K562 (cell line): ENCODE measurements around the gene DNALI1. TPM values are rescaled to one million over a fixed set of nuclear protein-coding genes. Genes with fewer than 3 reads are reported as not detected.

Experiments used
- ATF3 ChIP-seq, 2 experiments: fragments of 450-650 bp in 1 of 2; sonication (generic) in 1 of 2; formaldehyde crosslinking in 1 of 2; IDR thresholded peaks in 1 of 2; conservative IDR thresholded peaks in 1 of 2; 2 replicates each; pipeline versions ENCODE4 v1.6.1 to v1.8.1; 2016 to 2023; ENCODE audit warnings: mild to moderate bottlenecking in 2 of 2, moderate library complexity in 2 of 2, inconsistent platforms in 1 of 2, missing genetic modification reagents in 1 of 2
- BDP1 ChIP-seq: IDR thresholded peaks from 3 replicates; pipeline ENCODE4 v1.6.1; 2011; ENCODE audit not compliant: insufficient read length, insufficient read depth
- CTBP1 ChIP-seq: fragments of 450-650 bp; IDR thresholded peaks from 2 replicates; pipeline ENCODE4 v1.6.1; 2016; ENCODE audit warnings: borderline replicate concordance
- EZH2 ChIP-seq: IDR thresholded peaks from 2 replicates; pipeline ENCODE4 v1.6.1; 2012; ENCODE audit warnings: low read depth, mild to moderate bottlenecking, inconsistent platforms, low read length, borderline replicate concordance
- GTF3C2 ChIP-seq: IDR thresholded peaks from 3 replicates; pipeline ENCODE4 v1.6.1; 2011; ENCODE audit warnings: borderline replicate concordance, mild to moderate bottlenecking, moderate library complexity; ENCODE audit not compliant: insufficient read length; ENCODE audit errors: extremely low read depth
- JUN ChIP-seq, 2 experiments: sonication (generic) in 1 of 2; formaldehyde crosslinking in 1 of 2; IDR thresholded peaks; 2 replicates each; pipeline versions ENCODE4 v1.6.1 to v1.8.0; 2012 to 2022; ENCODE audit warnings: borderline replicate concordance in 2 of 2, mild to moderate bottlenecking in 2 of 2, improper control_type of control experiment in 1 of 2, low read depth in 1 of 2, low read length in 1 of 2, missing genetic modification reagents in 1 of 2
- KDM4B ChIP-seq, 2 experiments: fragments of 450-650 bp in 1 of 2; sonication (generic) in 1 of 2; IDR thresholded peaks; 2 replicates each; pipeline ENCODE4 v1.6.1; 2016 to 2017; ENCODE audit warnings: borderline replicate concordance in 2 of 2, antibody characterized with exemption in 1 of 2, low read depth in 1 of 2, mild to moderate bottlenecking in 1 of 2
- KLF1 ChIP-seq: fragments of 450-650 bp; IDR thresholded peaks from 2 replicates; pipeline ENCODE4 v1.6.1; 2016; ENCODE audit warnings: missing genetic modification characterization, missing compliant biosample characterization
- MXD1 ChIP-seq: fragments of 250-450 bp; sonication (Bioruptor Pico); IDR thresholded peaks from 2 replicates; pipeline ENCODE4 v1.8.0; 2021; ENCODE audit warnings: borderline replicate concordance, mild to moderate bottlenecking, moderate library complexity; ENCODE audit not compliant: poor library complexity, severe bottlenecking
- MXI1 ChIP-seq: IDR thresholded peaks from 2 replicates; pipeline ENCODE4 v1.6.1; 2011; ENCODE audit warnings: low read depth, mild to moderate bottlenecking, improper control_type of control experiment, low read length
- RBBP5 ChIP-seq: fragments of 200-600 bp; sonication (generic); IDR thresholded peaks from 2 replicates; pipeline ENCODE4 v1.6.1; 2012; ENCODE audit warnings: borderline replicate concordance, mild to moderate bottlenecking, low read length, control low read depth, inconsistent platforms; ENCODE audit not compliant: insufficient read depth, poor library complexity, severe bottlenecking
- YY1 ChIP-seq, 3 experiments: IDR thresholded peaks; 2 replicates each; pipeline ENCODE4 v1.6.1; 2011; ENCODE audit warnings: low read length in 2 of 3, mild to moderate bottlenecking in 2 of 3, moderate library complexity in 2 of 3, borderline replicate concordance in 1 of 3, control low read depth in 1 of 3, low read depth in 1 of 3; ENCODE audit not compliant: insufficient read depth in 3 of 3, insufficient replicate concordance in 2 of 3, control insufficient read depth in 1 of 3, insufficient read length in 1 of 3; ENCODE audit errors: extremely low read depth in 1 of 3
- ZNF3 ChIP-seq: fragments of 250-450 bp; sonication (Bioruptor Pico); IDR thresholded peaks from 2 replicates; pipeline ENCODE4 v1.5.0; 2021; ENCODE audit warnings: mild to moderate bottlenecking, moderate library complexity
- ZNF444 ChIP-seq: fragments of 250-450 bp; sonication (Bioruptor Pico); IDR thresholded peaks from 2 replicates; pipeline ENCODE4 v1.4.0; 2020; ENCODE audit warnings: mild to moderate bottlenecking, moderate library complexity
- polyA plus RNA-seq, 8 experiments: library from polyadenylated mRNA; depleted of rRNA in 4 of 8; stranded (reverse) in 5 of 8; unstranded in 3 of 8; fragments of >200 nt; fragmentation: Nextera tagmentation in 2 of 8; fragmentation: Illumina TruSeq in 1 of 8; extraction: Ambion mirVana in 2 of 8; extraction: Trizol in 1 of 8; gene quantifications; 2 replicates each; pipeline versions ENCODE4 v1.2.1 to v1.2.3, GENCODE V29; 2011 to 2014; ENCODE audit warnings: inconsistent platforms in 1 of 8, missing spikeins in 1 of 8
- total RNA-seq, 7 experiments: library from RNA; depleted of rRNA in 6 of 7; stranded (reverse); fragments of >200 nt in 6 of 7; fragmentation: Illumina TruSeq in 2 of 7; extraction: Trizol in 2 of 7; gene quantifications; 2 replicates each; pipeline versions ENCODE4 v1.2.1 to v1.2.3, GENCODE V29; 2011 to 2021; ENCODE audit warnings: low replicate concordance in 1 of 7
- TF ChIP-seq, protein P1 (sequence below): sonication (generic); formaldehyde crosslinking; IDR thresholded peaks from 2 replicates; pipeline ENCODE4 v1.8.0; 2022; ENCODE audit warnings: missing genetic modification reagents, mild to moderate bottlenecking, borderline replicate concordance

DNALI1 gene
- total and polyA plus RNA-seq, 9 of the 15 experiments (the other 6 are each of a cell fraction or from before 2014, with no cell fraction given): 0.87 to 5.6 (median 1.2) TPM

- TF ChIP-seq GTF3C2: no peak
- TF ChIP-seq MXD1 (CRISPR knock-in tag): peak; percentile 49
- TF ChIP-seq, protein P1, sequence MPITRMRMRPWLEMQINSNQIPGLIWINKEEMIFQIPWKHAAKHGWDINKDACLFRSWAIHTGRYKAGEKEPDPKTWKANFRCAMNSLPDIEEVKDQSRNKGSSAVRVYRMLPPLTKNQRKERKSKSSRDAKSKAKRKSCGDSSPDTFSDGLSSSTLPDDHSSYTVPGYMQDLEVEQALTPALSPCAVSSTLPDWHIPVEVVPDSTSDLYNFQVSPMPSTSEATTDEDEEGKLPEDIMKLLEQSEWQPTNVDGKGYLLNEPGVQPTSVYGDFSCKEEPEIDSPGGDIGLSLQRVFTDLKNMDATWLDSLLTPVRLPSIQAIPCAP (CRISPR knock-in tag): no peak
- no peak for TF ChIP-seq BDP1
- TF ChIP-seq YY1 (IDR thresholded peaks at IDR 0.05; ENCODE audit: borderline replicate concordance in 1 of 3, control insufficient read depth in 1 of 3, extremely low read depth in 1 of 3, insufficient read depth in 3 of 3, insufficient read length in 1 of 3, insufficient replicate concordance in 2 of 3, low read depth in 1 of 3, low read length in 2 of 3): peak; percentile 70 to 97 (median 92)
- peak in 1 of 2 experiments; percentile 32; a peak in 1 of 4 replicates for TF ChIP-seq KDM4B (IDR thresholded peaks at IDR 0.05; ENCODE audit: borderline replicate concordance in 2 of 2, low read depth in 1 of 2)
- no peak for TF ChIP-seq ATF3 (IDR thresholded peaks at IDR 0.05)
- peak; percentile 18; the same call in 1 of the 2 replicates for TF ChIP-seq ATF3 (CRISPR knock-in tag; conservative IDR thresholded peaks at IDR 0.05)
- TF ChIP-seq EZH2: no peak
- no peak for TF ChIP-seq MXI1
- peak; percentile 83; the same call in 1 of the 2 replicates for TF ChIP-seq KLF1 (tag)
- TF ChIP-seq RBBP5: peak; percentile 93
- peak; percentile 98 for TF ChIP-seq CTBP1
- TF ChIP-seq ZNF444 (CRISPR knock-in tag): no peak
- no peak for TF ChIP-seq ZNF3 (CRISPR knock-in tag)
- no peak; the same call in 1 of the 2 replicates for TF ChIP-seq JUN (IDR thresholded peaks at IDR 0.05; ENCODE audit: borderline replicate concordance, low read depth, low read length)
- no peak for TF ChIP-seq JUN (CRISPR knock-in tag; IDR thresholded peaks at IDR 0.05; ENCODE audit: borderline replicate concordance)
Measured at GRCh38 chr1:37514350-37515184, 42.2 kb upstream of the DNALI1 start, which contains the start of gene MEAF6 (continued).
